GM19043 (cell line): ENCODE measurements around the gene TTC4.
"Not testable (repeated sequence)": the region's sequence is repeated elsewhere in the genome, so short reads cannot be mapped to it uniquely, and the experiment has no call there.

Experiments used
- ATAC-seq: cut with Tn5 transposase; IDR thresholded peaks from one replicate; pipeline ENCODE4 v1.9.1; 2021; ENCODE audit warnings: low read depth; ENCODE audit not compliant: unreplicated experiment

Gene TTC4

DNA sequence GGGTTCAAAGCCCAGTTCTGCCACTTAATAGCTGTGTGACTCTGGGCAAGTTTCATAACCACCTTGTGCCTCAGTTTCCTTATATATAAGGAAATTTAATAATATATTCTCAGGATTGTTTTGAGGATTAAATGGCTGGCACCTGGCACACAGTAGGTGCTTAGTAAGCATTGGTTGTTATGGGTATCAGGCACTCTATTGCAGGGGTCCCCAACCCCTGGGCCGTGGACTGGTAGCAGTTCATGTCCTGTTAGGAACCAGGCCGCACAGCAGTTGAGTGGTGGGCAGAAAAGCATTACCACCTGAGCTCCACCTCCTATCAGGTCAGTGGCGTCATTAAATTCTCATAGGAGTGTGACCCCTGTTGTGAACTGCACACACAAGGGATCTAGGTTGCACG lies 30.2 kb downstream of the TTC4 start:
- ATAC-seq, result no peak

DNA sequence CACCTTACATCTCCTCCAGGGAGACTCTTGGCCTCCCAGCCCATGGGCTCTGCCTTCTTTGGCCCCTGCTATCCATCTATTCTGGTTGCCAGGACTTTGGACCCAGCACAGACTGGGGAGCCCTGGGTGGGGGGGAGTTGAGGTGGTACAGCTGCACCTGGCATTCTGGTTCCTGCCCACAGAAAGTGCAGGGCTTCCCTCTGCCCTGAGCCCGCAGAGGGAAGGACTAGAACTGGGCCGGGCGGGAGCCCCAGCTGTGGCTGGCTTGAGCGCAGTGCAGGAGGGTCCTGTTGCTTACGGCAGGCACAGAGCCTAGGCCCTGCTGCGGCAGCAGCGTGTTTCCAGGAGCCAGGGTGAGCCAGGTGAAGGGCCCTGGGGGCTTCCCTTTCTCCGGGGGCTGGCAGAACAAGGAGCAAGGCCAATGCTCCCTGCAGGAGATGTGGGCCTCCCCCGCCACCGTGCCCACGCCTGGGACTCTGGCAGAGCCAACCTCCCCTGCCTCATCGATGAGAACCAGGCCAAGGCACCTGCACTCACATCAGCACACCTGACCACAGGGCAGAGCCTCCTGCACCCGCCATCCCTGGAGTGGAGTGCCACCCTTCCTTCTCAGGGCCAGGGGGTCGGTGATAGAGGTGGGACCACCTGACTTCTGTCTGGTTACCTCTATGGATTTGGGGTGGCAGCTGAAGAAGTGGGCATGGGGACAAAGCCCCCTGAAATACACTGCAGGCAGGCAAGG lies 32.6 kb downstream of the TTC4 start:
- ATAC-seq, result no peak

DNA sequence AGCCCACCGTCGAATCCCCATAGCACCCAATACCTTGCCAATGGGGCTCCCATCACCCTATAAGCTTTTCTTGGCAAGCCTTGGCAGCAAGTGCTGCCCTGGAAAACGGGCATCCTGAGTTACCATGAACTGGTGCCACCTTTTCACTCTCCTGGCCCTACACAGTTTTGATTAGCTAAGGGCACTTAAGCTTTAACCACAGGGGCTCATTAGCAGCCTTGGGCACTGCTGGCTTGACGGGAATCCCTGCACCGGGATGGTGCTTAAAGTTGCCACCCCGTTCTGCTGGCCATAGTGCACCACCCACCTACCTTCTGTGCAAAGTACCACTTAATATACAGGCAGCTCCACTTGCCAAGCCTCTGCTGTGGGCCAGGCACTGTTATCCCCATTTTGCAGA lies 34.9 kb downstream of the TTC4 start:
- no peak for ATAC-seq

DNA sequence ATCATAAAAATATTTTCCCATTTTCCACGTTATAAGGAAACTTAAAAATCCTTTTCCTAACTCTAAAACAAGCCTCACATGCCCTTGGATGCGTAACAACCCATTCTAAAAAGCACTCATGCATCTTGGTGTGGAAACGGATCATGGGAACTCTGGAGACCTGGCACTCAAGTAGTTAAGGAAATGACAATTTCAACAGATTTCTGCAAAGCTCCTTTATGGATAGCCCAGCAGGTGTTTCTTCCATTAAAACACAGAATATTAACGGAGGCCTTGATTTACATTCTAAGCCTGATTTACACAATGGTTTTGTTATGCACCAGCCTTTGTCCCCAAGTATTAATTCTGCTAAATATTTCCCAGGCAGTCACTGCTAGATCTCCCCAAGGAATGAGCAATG lies 35.8 kb downstream of the TTC4 start:
- ATAC-seq, result no peak

DNA sequence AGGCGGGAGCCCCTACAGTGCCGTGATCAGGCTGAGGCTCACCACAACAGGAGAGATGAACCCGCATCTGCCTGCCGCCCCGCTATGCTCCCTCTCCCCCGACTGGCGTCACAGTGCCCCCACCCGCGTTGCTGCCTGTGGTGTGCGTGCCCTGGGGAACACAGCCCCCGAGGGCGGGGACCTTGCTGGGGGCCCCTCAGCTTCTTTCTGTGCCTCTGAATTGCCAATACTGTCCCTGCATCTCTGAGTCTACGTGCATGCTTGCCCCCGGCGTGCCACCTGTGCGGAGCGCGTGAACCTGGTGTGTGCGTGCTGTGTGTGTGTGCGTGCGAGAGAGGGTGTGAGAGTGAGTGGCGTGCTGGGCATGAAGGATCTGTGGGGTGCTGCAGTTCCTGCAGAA lies 38.4 kb downstream of the TTC4 start:
- ATAC-seq, result no peak

DNA sequence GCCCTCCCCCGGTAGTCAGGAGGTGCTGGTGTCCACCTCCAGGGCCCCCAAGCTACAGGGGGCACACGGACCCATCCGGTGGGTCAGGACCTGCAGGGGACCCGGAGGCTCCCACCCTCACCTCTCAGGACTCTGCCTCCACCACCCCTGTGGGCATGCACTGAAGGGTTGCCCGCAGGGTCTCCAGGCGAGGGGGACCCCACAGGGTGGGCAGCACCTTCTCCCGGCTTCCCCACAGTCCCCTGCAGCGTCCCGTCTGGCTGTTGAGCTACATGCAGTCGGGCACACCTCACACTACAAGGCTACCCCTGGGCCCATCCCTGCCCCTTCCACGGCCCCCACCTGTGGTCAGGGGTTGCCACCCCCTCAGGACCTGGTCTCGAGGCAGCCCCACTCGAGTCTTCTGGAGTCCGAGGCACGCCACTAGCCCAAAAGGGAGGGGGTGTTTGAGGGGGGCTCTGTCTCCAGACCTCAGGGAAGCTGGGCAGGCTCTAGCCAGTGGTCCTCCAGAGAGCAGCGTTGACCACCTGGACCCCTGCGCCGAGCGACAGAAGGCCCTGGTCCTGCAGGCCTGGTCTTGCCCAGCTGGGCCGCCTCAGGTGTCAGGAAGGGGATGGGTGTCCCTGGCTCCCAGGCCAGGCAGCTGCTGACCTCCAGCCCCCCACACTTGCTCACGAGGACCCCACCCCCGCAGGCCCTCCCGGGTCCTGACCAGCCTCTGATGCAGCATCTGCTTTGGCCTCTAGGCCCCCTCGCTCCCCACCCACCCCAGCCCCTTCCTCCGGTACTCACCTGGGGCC lies 39.0 kb downstream of the TTC4 start:
- ATAC-seq, result no peak

DNA sequence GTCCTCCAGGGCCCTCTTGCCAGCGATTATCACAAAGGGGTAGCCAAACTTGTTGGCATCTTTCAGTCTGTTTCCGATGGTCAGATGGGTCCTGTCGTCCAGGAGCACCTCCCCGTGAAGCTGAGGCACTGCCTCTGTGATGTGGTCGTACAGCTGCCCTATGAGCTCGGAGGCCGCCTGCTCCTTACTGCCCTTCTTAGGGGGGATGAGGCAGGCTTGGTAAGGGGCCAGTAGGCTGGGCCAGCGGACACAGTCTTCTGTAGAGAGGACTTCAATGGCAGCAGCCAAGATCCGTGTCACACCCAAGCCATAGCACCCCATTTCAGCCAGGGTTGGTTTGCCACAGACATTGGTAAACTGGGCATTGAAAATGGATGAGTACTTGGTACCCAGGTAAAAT lies 42.2 kb downstream of the TTC4 start:
- ATAC-seq, result no peak

DNA sequence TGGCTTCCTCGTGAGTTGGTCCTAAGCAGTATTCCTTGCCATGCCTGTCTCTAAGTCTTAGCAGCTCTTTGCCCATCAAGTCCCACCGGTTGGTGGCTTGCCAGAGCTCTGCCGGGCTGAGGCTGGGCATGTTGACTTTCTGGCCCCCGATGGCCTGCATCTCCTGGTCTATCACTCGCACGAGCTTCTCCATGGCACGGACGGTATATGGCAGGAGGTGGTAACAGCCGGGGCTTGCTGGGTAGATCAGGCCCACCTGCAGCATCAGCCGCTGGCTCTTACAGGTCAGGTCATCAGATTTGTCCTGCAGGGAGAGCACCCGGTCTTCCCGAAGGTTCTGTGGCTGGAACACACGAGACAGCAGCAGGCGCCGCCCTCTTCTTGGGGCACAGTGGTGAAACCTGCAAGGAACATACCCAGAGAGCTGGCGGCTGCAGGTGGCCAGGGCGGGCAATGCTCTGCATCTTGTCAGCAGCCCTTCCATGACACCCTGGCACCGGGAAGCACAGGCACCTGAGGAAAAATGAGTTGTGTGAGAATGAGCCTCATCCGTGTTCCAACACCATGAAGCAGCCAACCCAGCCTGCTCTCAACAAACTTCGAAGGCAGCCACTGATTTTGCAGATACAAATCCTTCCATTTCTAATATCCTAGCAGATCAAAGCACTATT lies 43.2 kb downstream of the TTC4 start:
- no peak for ATAC-seq

DNA sequence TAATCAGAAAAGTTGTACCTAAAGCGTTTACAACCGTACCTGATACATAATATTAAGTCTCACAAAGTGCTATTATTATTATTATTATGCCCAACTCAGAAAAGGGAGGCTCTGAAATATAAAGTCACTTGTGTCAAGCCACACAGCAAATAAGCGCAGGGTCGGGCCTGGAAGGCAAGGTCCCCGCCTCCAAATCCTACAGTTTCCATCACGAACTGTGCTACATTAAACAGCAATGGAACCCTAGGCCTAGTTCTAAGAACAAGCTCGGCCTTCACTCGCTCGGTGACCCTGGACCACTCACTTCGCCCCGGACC lies 48.1 kb downstream of the TTC4 start:
- ATAC-seq, result no peak

DNA sequence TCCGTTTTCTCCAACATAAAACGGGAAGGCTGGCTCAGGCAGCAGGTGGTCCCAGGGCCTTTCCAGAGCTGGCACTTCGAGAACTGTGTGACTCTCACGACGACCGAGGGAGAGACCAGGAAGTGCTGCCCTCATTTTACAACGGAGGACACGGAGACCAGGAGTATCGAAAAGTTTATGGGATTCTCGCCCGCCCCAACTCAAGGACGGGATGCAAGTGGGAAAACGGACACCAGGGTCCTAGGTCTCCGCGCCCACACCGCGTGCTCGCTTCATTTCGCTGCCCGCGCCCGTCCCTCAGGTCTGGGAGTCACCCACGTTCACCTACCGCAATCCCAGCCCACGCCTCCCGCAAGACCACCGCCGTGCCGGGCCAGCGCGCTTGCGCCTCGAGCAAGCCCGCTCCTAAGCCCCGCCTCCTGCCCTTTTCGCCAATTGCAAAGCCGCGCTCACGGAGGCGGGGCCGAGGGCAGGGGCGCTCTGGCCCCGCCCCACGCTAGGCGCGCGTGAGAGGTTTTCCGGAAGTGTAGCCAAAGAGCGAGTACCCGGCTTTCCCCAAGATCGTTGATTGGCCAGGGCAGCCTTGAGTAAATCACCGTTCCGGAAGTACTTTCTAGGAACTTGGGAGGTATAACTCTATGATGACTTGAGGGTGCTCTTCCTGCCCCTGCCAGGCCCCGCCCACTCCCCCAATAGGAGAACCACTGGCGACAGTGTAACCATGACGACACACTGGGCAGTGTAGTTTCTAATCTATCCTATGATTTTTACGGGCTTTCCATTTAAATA lies 48.7 kb downstream of the TTC4 start, which contains the start of gene PARS2:
Gene PARS2 (minus strand): TSS at position 391 of the 789 bp plus-strand sequence. CDS start 5,362 bp downstream, outside the sequence.
- peak; percentile 98 for ATAC-seq

DNA sequence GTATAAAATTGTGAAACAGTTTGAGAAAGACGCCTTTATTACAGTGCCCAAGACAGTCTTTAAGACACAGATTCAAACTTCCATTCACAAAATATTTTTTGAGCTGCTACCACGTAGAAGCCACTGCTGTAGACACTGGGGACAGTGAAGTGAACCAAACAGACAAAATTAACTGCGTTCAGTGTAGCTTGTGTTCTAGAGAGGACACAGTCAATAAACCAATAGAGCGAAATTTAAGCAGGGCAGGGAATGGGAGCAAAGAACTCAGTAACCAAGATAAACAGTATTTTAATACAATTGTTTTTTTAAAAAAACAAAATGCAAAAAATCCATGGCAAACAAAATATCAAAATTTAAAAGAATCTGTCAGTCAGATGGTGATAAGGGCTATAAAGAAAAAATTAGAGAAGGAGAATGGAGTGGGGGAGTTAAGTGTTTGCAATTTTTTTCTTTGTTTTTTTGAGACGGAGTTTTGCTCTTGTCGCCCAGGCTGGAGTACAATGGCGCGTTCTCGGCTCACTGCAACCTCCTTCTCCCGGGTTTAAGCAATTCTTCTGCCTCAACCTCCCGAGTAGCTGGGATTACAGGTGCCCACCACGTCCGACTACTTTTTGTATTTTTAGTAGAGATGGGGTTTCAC lies 49.4 kb downstream of the TTC4 start:
- peak; percentile 13 for ATAC-seq

DNA sequence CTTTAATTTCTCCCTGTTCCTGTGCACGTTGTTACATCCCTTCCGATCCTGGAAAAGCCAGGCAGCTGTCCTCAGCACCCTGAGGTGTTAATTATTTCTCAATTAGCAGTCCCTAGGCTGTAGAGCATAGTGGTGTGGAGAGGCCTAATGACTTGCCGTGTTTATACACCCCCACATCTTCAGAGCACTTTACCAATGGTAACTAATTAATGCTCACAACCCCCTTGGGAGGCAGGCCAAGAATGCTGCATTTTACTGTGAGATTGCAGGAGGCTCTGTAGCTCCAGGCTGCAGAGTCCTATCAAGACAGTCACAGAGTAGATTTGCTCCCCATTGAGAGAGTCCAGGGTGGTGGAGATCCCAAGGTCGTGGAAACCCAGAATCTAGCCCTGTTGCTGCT lies 51.1 kb downstream of the TTC4 start:
- no peak for ATAC-seq

DNA sequence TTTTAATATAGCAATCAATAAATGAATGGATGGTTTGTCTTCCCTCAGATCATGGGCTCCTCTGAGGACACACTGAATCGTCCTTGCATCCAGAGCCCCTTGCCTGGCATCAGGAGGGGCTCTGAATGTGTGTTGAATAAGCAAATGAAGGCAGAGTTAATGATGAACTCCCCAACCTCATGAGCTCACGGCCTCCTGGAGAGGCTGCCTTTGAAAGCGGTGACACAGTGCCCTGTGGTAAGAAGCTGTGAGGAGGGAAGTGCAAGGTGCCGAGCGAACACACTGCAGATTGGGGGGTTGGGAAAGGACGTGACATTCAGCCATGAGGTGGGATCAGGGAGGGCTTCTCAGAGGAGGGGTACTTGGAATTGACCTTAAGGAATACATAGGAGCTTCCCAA lies 51.9 kb downstream of the TTC4 start:
- no peak for ATAC-seq

DNA sequence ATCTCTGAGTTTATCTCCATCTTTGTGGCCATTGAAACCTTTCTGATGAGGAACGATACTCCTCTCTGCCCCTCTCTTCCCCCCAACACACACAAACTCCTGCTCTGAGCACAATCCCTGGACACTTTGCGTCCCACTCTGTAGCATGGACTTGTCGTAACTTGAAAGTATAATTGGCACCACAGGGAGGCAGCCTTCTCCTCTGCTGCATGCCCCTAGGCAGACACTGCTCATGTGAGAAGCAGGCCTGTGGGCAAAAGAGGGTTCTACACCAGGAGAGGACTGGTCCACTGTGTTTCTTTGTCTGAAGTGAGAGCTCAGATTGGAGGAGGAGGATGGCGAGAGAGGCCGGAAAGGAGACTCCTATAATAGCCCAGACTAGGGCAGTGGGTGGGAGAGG lies 52.4 kb downstream of the TTC4 start:
- ATAC-seq, result no peak

DNA sequence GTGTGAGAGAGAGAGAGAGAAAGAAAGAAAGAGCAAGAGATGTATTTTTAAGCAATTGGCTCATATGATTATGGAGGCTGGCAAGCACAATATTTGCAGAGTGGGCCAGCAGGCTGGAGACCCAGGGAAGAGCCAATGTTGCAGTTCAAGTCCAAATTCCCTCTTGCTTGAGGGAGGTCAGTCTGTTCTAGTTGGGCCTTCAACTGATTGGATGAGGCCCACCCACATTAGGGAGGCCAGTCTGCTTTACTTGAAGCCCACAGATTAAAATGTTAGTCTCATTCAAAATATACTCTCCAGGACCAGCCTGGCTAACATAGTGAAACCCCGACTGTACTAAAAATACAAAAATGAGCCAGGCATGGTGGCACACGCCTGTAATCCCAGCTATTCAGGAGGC lies 57.3 kb downstream of the TTC4 start:
- no peak for ATAC-seq

DNA sequence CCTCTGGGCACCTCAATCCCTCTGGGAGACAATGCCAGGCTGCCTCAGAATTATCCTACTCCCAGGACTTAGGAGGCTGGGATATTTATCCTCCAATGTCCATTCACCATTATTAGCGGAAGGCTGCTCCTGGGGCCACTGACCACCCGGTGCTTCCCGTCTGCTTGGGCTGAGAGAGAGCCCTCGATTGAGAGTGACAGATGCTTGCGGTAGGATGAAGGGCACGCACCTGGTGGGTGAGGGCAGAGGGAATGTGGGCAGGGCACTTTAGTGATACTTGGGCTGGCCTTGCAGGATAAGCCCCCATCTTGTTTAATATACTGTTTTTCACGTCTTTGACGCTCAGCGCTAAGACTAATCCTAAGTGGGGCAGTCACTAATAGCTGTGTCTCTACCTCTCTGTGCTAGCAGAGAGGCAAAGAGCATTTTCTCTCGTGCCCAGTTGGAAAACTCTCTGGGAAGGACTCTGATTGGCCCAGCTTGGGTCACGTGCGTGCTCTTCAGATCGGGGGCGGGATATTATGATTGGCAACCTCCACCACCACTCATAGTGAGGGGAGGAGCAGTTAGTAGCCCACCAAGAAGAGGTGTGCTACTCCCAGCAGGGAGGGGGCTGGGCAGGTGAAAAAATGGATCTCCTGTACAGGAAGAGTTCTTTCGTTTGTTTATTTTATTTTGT lies 59.3 kb downstream of the TTC4 start:
- ATAC-seq, result no peak

DNA sequence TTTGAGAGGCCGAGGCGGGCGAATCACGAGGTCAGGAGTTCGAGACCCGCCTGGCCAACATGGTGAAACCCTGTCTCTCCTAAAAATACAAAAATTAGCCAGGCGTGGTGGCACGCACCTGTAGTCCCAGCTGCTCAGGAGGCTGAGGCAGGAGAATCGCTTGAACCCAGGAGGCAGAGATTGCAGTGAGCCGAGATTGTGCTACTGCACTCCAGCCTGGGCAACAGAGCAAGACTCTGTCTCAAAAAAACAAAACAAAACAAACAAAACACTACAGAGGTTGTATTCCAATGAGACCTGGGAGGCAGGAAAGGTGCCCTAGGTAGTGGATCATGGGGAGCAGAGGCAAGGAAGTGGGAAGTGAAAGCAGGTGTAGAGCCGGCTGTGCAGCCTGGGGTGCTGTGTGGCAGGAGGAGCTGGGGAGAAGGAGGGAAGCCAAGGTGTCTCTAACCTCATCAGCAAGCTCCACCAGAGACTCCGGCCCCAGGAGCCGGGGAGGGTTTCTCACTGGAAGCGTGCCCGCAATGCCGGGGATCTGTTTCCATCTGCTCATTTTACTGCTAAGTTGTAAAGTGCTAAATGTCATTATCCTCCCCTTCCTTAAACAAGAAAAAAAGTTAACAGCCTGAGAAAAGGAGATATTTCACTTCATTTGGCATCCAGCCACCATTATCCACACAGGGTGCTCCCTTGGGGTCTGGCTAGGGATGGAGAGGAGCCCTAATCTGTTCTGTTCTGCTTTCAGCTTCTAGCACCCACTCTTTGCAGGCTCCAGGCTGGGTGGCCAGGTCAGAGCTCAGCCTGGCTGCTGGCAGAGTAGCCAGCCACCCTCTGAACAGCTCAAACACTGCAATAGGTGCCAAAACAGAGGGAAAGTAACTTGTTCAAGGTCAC lies 60.4 kb downstream of the TTC4 start:
- ATAC-seq, result not testable (repeated sequence)

DNA sequence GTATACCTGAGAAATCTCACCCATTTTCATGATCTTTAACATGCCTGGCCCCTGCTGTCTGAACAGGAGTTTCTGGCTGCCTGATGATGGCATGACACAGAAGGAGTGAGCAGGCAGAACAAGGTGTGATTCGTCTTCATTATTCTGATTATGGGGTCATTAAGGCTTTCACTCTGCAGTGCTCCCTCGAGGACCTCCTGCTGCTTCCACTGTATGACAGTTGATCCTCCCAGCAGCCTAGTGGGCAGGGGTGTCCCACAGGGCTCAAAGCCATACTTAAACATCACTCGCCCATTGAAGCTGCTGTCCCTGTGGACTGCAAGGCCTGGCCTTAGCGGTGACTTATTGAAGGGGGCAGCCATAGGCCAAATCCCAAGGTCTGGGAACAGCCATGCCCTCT lies 61.4 kb downstream of the TTC4 start:
- ATAC-seq, result no peak

DNA sequence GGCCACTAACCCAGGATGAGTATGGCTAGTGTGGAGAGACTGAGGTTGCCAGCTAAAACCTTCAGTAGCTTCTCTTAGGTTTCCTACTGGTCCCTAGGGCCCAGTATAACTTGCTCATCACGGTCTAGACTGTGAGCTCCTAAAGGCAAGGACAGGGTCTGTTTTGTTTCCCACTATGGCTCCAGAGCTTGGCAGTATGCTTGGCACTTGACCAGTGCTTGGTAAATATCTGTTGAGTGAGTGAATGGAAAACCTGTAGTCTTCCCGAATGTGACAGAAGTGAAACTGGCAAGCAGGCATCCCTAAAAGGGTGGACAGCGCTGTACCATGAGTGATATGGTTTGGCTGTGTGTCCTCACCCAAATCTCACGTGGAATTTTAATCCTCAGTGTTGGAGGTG lies 61.8 kb downstream of the TTC4 start:
- ATAC-seq, result no peak
